Neural progenitor cell (in vitro differentiated cells): ENCODE measurements around the gene BLTP3B. TPM values are rescaled to one million over a fixed set of nuclear protein-coding genes. Genes with fewer than 3 reads are reported as not detected.
"Not testable (repeated sequence)": the region's sequence is repeated elsewhere in the genome, so short reads cannot be mapped to it uniquely, and the experiment has no call there.

Source experiments
- DNase-seq: peaks from one replicate; pipeline ENCODE4 v3.0.0-alpha.2; 2016; ENCODE audit warnings: low spot score
- H2AFZ ChIP-seq: fragments of 200-600 bp; sonication (generic); replicated peaks from 2 replicates; pipeline ENCODE4 v1.6.1; 2016; ENCODE audit warnings: antibody characterized with exemption
- H3F3A ChIP-seq: fragments of 200-600 bp; sonication (generic); 2 replicates; pipeline ENCODE4 v1.6.1; 2016; ENCODE audit warnings: antibody characterized with exemption, low read depth
- H3K27ac ChIP-seq: fragments of 200-600 bp; sonication (generic); 2 replicates; pipeline ENCODE4 v1.5.1; 2016; ENCODE audit warnings: mild to moderate bottlenecking
- H3K27me3 ChIP-seq: fragments of 200-600 bp; sonication (generic); 2 replicates; pipeline ENCODE4 v1.6.1; 2016; ENCODE audit warnings: mild to moderate bottlenecking, moderate library complexity
- H3K36me3 ChIP-seq: fragments of 200-600 bp; sonication (generic); 2 replicates; pipeline ENCODE4 v1.5.1; 2016
- H3K4me1 ChIP-seq: fragments of 200-600 bp; sonication (generic); 2 replicates; pipeline ENCODE4 v1.6.1; 2016; ENCODE audit warnings: mixed run types
- H3K4me2 ChIP-seq: fragments of 200-600 bp; sonication (generic); 2 replicates; pipeline ENCODE4 v1.6.1; 2016
- H3K4me3 ChIP-seq: fragments of 200-600 bp; sonication (generic); 2 replicates; pipeline ENCODE4 v1.5.1; 2016
- H3K79me2 ChIP-seq: fragments of 200-600 bp; sonication (generic); 2 replicates; pipeline ENCODE4 v1.6.1; 2016; ENCODE audit warnings: low read depth
- H3K9ac ChIP-seq: fragments of 200-600 bp; sonication (generic); 2 replicates; pipeline ENCODE4 v1.6.1; 2016
- H3K9me3 ChIP-seq: fragments of 200-600 bp; sonication (generic); 2 replicates; pipeline ENCODE4 v1.5.1; 2016; ENCODE audit warnings: low read depth
- H4K20me1 ChIP-seq: fragments of 200-600 bp; sonication (generic); 2 replicates; pipeline ENCODE4 v1.6.1; 2016; ENCODE audit warnings: low read depth
- H3K27ac Mint-ChIP-seq: 3 replicates; pipeline ENCODE4 v1.8.0; 2021; ENCODE audit warnings: mixed read lengths
- H3K27me3 Mint-ChIP-seq: 2 replicates; pipeline ENCODE4 v1.8.0; 2022; ENCODE audit warnings: low read depth, mild to moderate bottlenecking, inconsistent platforms, moderate library complexity, mixed read lengths; ENCODE audit not compliant: insufficient read depth
- H3K36me3 Mint-ChIP-seq: 3 replicates; pipeline ENCODE4 v1.8.0; 2021; ENCODE audit warnings: mixed read lengths
- H3K4me1 Mint-ChIP-seq: 3 replicates; pipeline ENCODE4 v1.8.0; 2021; ENCODE audit warnings: mixed read lengths
- H3K4me3 Mint-ChIP-seq: 3 replicates; pipeline ENCODE4 v1.8.0; 2021; ENCODE audit warnings: mild to moderate bottlenecking, moderate library complexity, mixed read lengths
- H3K9me3 Mint-ChIP-seq: 3 replicates; pipeline ENCODE4 v1.8.0; 2020; ENCODE audit warnings: mixed read lengths
- CTCF ChIP-seq: fragments of 200-600 bp; sonication (generic); IDR thresholded peaks from 2 replicates; pipeline ENCODE4 v1.5.1; 2017; ENCODE audit warnings: antibody characterized with exemption, mild to moderate bottlenecking
- EZH2 ChIP-seq: fragments of 200-600 bp; sonication (generic); IDR thresholded peaks from 2 replicates; pipeline ENCODE4 v1.6.1; 2017; ENCODE audit warnings: antibody characterized with exemption, mild to moderate bottlenecking, moderate library complexity
- EZH2phosphoT487 ChIP-seq: fragments of 200-600 bp; sonication (generic); IDR thresholded peaks from 2 replicates; pipeline ENCODE4 v1.6.1; 2017; ENCODE audit warnings: antibody characterized with exemption
- total RNA-seq: library from RNA; depleted of rRNA; stranded (reverse); fragments of >200 nt; gene quantifications from 2 replicates; pipeline ENCODE4 v1.2.3, GENCODE V29; 2015; ENCODE audit warnings: low replicate concordance

The BLTP3B gene
- total RNA-seq, 1 donor from 2014 or later = 16.7 TPM

GRCh38 chr12:100185361-100185894 is 42.8 kb upstream of the BLTP3B start:
- Mint-ChIP-seq H3K4me1 (peaks cover 7% of the 10 kb centered on the region), H3K9me3 (no peaks in the 10 kb centered on the region), H3K4me3 (no peak overlapping the region), H3K27ac (no peak overlapping the region), H3K36me3 (peaks cover 12% of the 10 kb centered on the region), H3K27me3 (no peaks in the 10 kb centered on the region)
- Histone ChIP-seq H3K4me1 (peaks cover 7% of the 10 kb centered on the region), H3K4me2 (no peak overlapping the region), H4K20me1 (no peaks in the 10 kb centered on the region), H3K27me3 (no peaks in the 10 kb centered on the region), H3K9ac (no peak overlapping the region), H3K9me3 (no peaks in the 10 kb centered on the region), H2AFZ (no peak overlapping the region), H3K27ac (no peak overlapping the region), H3K79me2 (peaks cover 3% of the 10 kb centered on the region), H3K36me3 (no peaks in the 10 kb centered on the region), H3F3A (no peaks in the 10 kb centered on the region), H3K4me3 (no peak overlapping the region)
- TF ChIP-seq EZH2 = no peak
- TF ChIP-seq CTCF = no peak
- no peak for TF ChIP-seq EZH2phosphoT487
- DNase-seq = no peak

DNA sequence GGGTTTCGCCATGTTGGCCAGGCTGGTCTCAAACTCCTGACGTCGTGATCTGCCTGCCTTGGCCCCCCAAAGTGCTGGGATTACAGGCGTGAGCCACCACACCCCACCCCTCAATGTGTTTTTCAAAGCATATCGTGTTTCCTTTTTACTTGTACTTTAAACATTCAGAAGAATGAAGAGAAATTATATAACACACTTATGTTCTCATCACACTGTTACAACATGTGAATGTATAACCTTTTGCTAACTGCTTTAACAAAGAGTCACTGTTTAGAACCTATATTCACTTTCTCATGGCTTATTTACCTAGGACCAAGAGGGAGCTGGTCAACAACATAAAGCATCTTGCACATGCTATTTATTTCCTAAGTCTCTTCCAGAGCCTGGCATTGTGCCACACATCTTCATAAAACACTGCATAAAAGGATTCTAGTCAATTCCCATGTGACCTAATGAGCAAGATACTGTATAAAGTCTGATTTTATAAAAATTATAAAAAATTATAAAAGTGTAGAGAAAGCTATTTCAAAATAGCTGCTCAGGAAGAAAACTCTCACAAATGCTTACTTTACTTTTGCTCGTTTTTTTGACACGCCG is 42.0 kb upstream of the BLTP3B start:
- H3K9me3 ChIP-seq = no peaks in the 10 kb centered on the region
- Mint-ChIP-seq H3K27me3 (no peaks in the 10 kb centered on the region), H3K4me1 (peaks cover 7% of the 10 kb centered on the region), H3K9me3 (no peaks in the 10 kb centered on the region), H3K36me3 (peaks cover 8% of the 10 kb centered on the region), H3K27ac (no peak overlapping the region), H3K4me3 (no peak overlapping the region)
- DNase-seq = no peak
- H3K4me2 ChIP-seq = no peak overlapping the region
- H3K27me3 ChIP-seq = no peaks in the 10 kb centered on the region
- no peaks in the 10 kb centered on the region for H3F3A ChIP-seq
- H4K20me1 ChIP-seq = no peaks in the 10 kb centered on the region
- H3K27ac ChIP-seq = no peak overlapping the region
- no peak for TF ChIP-seq EZH2
- no peak for TF ChIP-seq EZH2phosphoT487
- no peak for TF ChIP-seq CTCF
- H3K79me2 ChIP-seq = peaks cover 3% of the 10 kb centered on the region
- no peak overlapping the region for H3K9ac ChIP-seq
- no peak overlapping the region for H2AFZ ChIP-seq
- H3K36me3 ChIP-seq = peaks cover 3% of the 10 kb centered on the region
- peaks cover 7% of the 10 kb centered on the region for H3K4me1 ChIP-seq
- H3K4me3 ChIP-seq = no peak overlapping the region

DNA sequence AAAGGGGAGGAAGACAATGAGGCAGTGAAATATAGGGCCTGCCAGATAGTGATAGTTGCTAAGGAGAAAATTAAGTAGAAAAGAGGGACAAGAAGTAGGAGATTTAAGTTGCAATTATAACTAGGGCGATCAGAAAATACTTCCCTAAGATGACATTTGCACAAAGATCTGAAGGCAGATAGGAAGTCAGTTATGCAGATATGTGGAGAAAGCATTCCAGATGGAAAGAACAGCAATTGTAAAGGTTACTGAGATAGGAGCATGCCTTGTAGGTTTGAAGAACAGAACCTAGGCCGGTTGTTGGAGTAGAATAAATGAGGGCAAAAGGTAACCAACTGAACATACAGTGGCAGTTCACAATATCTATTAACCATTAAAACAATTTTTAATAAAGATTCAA is 36.6 kb upstream of the BLTP3B start:
- no peak overlapping the region for H3K27ac Mint-ChIP-seq
- TF ChIP-seq CTCF (no peak), EZH2 (no peak), EZH2phosphoT487 (no peak)
- no peaks in the 10 kb centered on the region for H3K79me2 ChIP-seq
- H3K4me1 ChIP-seq = peaks cover 7% of the 10 kb centered on the region
- peaks cover 7% of the 10 kb centered on the region for H3K36me3 Mint-ChIP-seq
- H3K9me3 ChIP-seq = no peaks in the 10 kb centered on the region
- H4K20me1 ChIP-seq = no peaks in the 10 kb centered on the region
- H2AFZ ChIP-seq = no peak overlapping the region
- no peak overlapping the region for H3K9ac ChIP-seq
- H3K27ac ChIP-seq = no peak overlapping the region
- H3K27me3 ChIP-seq = no peaks in the 10 kb centered on the region
- no peak overlapping the region for H3K4me3 ChIP-seq
- DNase-seq = no peak
- peaks cover 7% of the 10 kb centered on the region for H3K4me1 Mint-ChIP-seq
- H3K9me3 Mint-ChIP-seq = no peaks in the 10 kb centered on the region
- H3K4me2 ChIP-seq = no peak overlapping the region
- H3K36me3 ChIP-seq = peaks cover 3% of the 10 kb centered on the region
- H3K27me3 Mint-ChIP-seq = peaks cover 2% of the 10 kb centered on the region
- H3K4me3 Mint-ChIP-seq = no peak overlapping the region
- H3F3A ChIP-seq = no peaks in the 10 kb centered on the region

DNA sequence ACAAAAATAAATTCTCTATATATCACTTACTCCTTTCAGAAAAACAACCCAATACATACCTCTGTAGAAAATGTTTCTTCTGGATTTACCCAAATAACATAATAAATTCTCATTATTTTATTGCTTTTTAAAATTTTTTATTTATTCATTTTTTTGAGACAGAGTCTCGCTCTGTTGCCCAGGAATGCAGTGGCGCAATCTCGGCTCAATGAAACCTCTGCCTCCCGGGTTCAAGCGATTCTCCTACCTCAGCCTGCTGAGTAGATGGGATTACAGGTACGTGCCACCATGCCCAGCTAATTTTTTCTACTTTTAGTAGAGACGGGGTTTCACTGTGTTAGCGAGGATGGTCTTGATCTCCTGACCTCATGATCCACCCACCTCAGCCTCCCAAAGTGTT is 33.8 kb upstream of the BLTP3B start:
- not testable (repeated sequence) for H3K4me3 ChIP-seq, H3K9me3 ChIP-seq, H3K4me1 Mint-ChIP-seq, H3K27ac Mint-ChIP-seq, H3K9ac ChIP-seq, H3K36me3 Mint-ChIP-seq, H2AFZ ChIP-seq, H3K4me3 Mint-ChIP-seq, H3K27me3 ChIP-seq, H3K27me3 Mint-ChIP-seq, H3K9me3 Mint-ChIP-seq, H3K27ac ChIP-seq, H3F3A ChIP-seq, H3K79me2 ChIP-seq, H4K20me1 ChIP-seq, H3K36me3 ChIP-seq, H3K4me1 ChIP-seq, H3K4me2 ChIP-seq, DNase-seq
